HEK293 (cell line): ENCODE results near the gene RGS7.
A peak's percentile ranks its signal among the peaks of the same experiment; 100 is the strongest.

Source experiments
- CTCF ChIA-PET: fragments of 350-600 bp; formaldehyde crosslinking; extraction: SDS; loops from one replicate; lab custom pipeline; 2021; ENCODE audit warnings: antibody characterized with exemption; lab: Yijun Ruan, JAX
- POLR2A ChIA-PET: fragments of 300-600 bp; formaldehyde crosslinking; extraction: SDS; loops from one replicate; lab custom pipeline; 2020; ENCODE audit warnings: antibody characterized with exemption, inconsistent platforms; lab: Yijun Ruan, JAX
- H3K27ac ChIP-seq: fragments of 200-500 bp; sonication (Bioruptor generic); 2 replicates; pipeline ENCODE4 v1.5.1; 2014; ENCODE audit warnings: low read depth, low read length, control low read depth, inconsistent platforms; ENCODE audit errors: extremely low read depth
- H3K36me3 ChIP-seq, 2 experiments: fragments of 200-500 bp in 1 of 2; sonication (Bioruptor generic) in 1 of 2; 1 replicate in 1 of 2; 2 replicates in 1 of 2; pipeline ENCODE4 v1.5.1; 2014 to 2017; ENCODE audit warnings: inconsistent platforms in 2 of 2, low read length in 2 of 2; ENCODE audit not compliant: control insufficient read depth in 2 of 2, insufficient read depth in 1 of 2
- H3K4me1 ChIP-seq: fragments of 200-500 bp; sonication (Bioruptor generic); 2 replicates; pipeline ENCODE4 v1.5.1; 2014; ENCODE audit warnings: mild to moderate bottlenecking, low read length, inconsistent platforms; ENCODE audit not compliant: control insufficient read depth, insufficient read depth
- H3K4me3 ChIP-seq: 2 replicates; pipeline ENCODE4 v1.5.1; 2011; ENCODE audit warnings: low read depth, mild to moderate bottlenecking, control low read depth, low read length, moderate library complexity
- H3K9me3 ChIP-seq: fragments of 200-500 bp; sonication (Bioruptor generic); 2 replicates; pipeline ENCODE4 v1.5.1; 2014; ENCODE audit warnings: low read depth, low read length, inconsistent platforms; ENCODE audit not compliant: control insufficient read depth, insufficient read depth
- FEZF1 ChIP-seq: fragments of 450-650 bp; formaldehyde crosslinking; IDR thresholded peaks from 2 replicates; pipeline ENCODE4 v1.5.1; 2016; ENCODE audit warnings: missing biosample characterization, missing genetic modification characterization
- HIC1 ChIP-seq: fragments of 450-650 bp; formaldehyde crosslinking; IDR thresholded peaks from 2 replicates; pipeline ENCODE4 v1.5.1; 2016; ENCODE audit warnings: missing biosample characterization, missing genetic modification characterization
- INSM2 ChIP-seq: fragments of 450-650 bp; formaldehyde crosslinking; IDR thresholded peaks from 2 replicates; pipeline ENCODE4 v1.5.1; 2016; ENCODE audit warnings: missing biosample characterization, missing genetic modification characterization
- KLF16 ChIP-seq: fragments of 450-650 bp; formaldehyde crosslinking; IDR thresholded peaks from 2 replicates; pipeline ENCODE4 v1.5.1; 2017; ENCODE audit warnings: missing biosample characterization, missing genetic modification characterization
- OSR2 ChIP-seq: fragments of 450-650 bp; formaldehyde crosslinking; IDR thresholded peaks from 2 replicates; pipeline ENCODE4 v1.5.1; 2016; ENCODE audit warnings: missing biosample characterization, missing genetic modification characterization
- PRDM6 ChIP-seq: fragments of 450-650 bp; formaldehyde crosslinking; IDR thresholded peaks from 2 replicates; pipeline ENCODE4 v1.5.1; 2017; ENCODE audit warnings: missing biosample characterization, missing genetic modification characterization
- SP3 ChIP-seq: fragments of 450-650 bp; formaldehyde crosslinking; IDR thresholded peaks from 2 replicates; pipeline ENCODE4 v1.5.1; 2016; ENCODE audit warnings: missing biosample characterization, missing genetic modification characterization
- ZBTB17 ChIP-seq: fragments of 450-650 bp; formaldehyde crosslinking; IDR thresholded peaks from 2 replicates; pipeline ENCODE4 v1.5.1; 2016; ENCODE audit warnings: missing biosample characterization, missing genetic modification characterization
- ZBTB44 ChIP-seq: fragments of 450-650 bp; IDR thresholded peaks from 2 replicates; pipeline ENCODE4 v1.5.1; 2018; ENCODE audit warnings: missing biosample characterization, mild to moderate bottlenecking, missing genetic modification characterization
- ZBTB48 ChIP-seq: fragments of 450-650 bp; formaldehyde crosslinking; IDR thresholded peaks from 2 replicates; pipeline ENCODE4 v1.5.1; 2016; ENCODE audit warnings: missing biosample characterization, missing genetic modification characterization
- ZIC2 ChIP-seq: fragments of 450-650 bp; formaldehyde crosslinking; IDR thresholded peaks from 2 replicates; pipeline ENCODE4 v1.5.1; 2016; ENCODE audit warnings: missing biosample characterization, missing genetic modification characterization
- ZNF18 ChIP-seq: fragments of 450-650 bp; formaldehyde crosslinking; IDR thresholded peaks from 2 replicates; pipeline ENCODE4 v1.5.1; 2016; ENCODE audit warnings: missing biosample characterization, missing genetic modification characterization
- ZNF223 ChIP-seq: fragments of 450-650 bp; formaldehyde crosslinking; IDR thresholded peaks from 2 replicates; pipeline ENCODE4 v1.5.1; 2016; ENCODE audit warnings: missing biosample characterization, missing genetic modification characterization
- ZNF274 ChIP-seq, 2 experiments: fragments of 200-500 bp in 1 of 2; fragments of 450-650 bp in 1 of 2; sonication (Bioruptor generic) in 1 of 2; formaldehyde crosslinking in 1 of 2; IDR thresholded peaks; 2 replicates each; pipeline versions ENCODE4 v1.5.1 to v1.6.1; 2014 to 2016; ENCODE audit warnings: borderline replicate concordance in 1 of 2, inconsistent platforms in 1 of 2, low read length in 1 of 2, missing biosample characterization in 1 of 2, missing genetic modification characterization in 1 of 2
- ZNF501 ChIP-seq: fragments of 450-650 bp; formaldehyde crosslinking; IDR thresholded peaks from 2 replicates; pipeline ENCODE4 v1.5.1; 2016; ENCODE audit warnings: missing biosample characterization, missing genetic modification characterization
- ZNF510 ChIP-seq: fragments of 450-650 bp; formaldehyde crosslinking; IDR thresholded peaks from 2 replicates; pipeline ENCODE4 v1.5.1; 2018; ENCODE audit warnings: mild to moderate bottlenecking, missing genetic modification characterization, missing biosample characterization; ENCODE audit not compliant: insufficient replicate concordance
- ZNF514 ChIP-seq: fragments of 450-650 bp; formaldehyde crosslinking; IDR thresholded peaks from 2 replicates; pipeline ENCODE4 v1.5.1; 2016; ENCODE audit warnings: missing biosample characterization, missing genetic modification characterization
- ZNF560 ChIP-seq: fragments of 450-650 bp; formaldehyde crosslinking; IDR thresholded peaks from 2 replicates; pipeline ENCODE4 v1.5.1; 2017; ENCODE audit warnings: missing biosample characterization, missing genetic modification characterization, borderline replicate concordance
- ZNF561 ChIP-seq: fragments of 450-650 bp; IDR thresholded peaks from 2 replicates; pipeline ENCODE4 v1.5.1; 2018; ENCODE audit warnings: missing biosample characterization, missing genetic modification characterization, borderline replicate concordance
- ZNF610 ChIP-seq: fragments of 450-650 bp; formaldehyde crosslinking; IDR thresholded peaks from 2 replicates; pipeline ENCODE4 v1.5.1; 2016; ENCODE audit warnings: missing biosample characterization, missing genetic modification characterization, borderline replicate concordance
- ZNF639 ChIP-seq: fragments of 450-650 bp; formaldehyde crosslinking; IDR thresholded peaks from 2 replicates; pipeline ENCODE4 v1.5.1; 2016; ENCODE audit warnings: missing biosample characterization, missing genetic modification characterization
- ZNF664 ChIP-seq: fragments of 450-650 bp; formaldehyde crosslinking; IDR thresholded peaks from 2 replicates; pipeline ENCODE4 v1.5.1; 2016; ENCODE audit warnings: missing biosample characterization, missing genetic modification characterization
- ZNF777 ChIP-seq: fragments of 450-650 bp; formaldehyde crosslinking; IDR thresholded peaks from 2 replicates; pipeline ENCODE4 v1.5.1; 2017; ENCODE audit warnings: missing biosample characterization, missing genetic modification characterization, borderline replicate concordance
- ZSCAN5A ChIP-seq: fragments of 450-650 bp; formaldehyde crosslinking; IDR thresholded peaks from 2 replicates; pipeline ENCODE4 v1.5.1; 2016; ENCODE audit warnings: missing biosample characterization, missing genetic modification characterization

The RGS7 gene

GRCh38 chr1:241225741-241226140 is 131.3 kb downstream of the RGS7 start:
- Histone ChIP-seq H3K4me3 (no peak overlapping the region), H3K36me3 (no peaks in the 10 kb centered on the region), H3K4me1 (peaks cover 12% of the 10 kb centered on the region; the same call in 1 of the 2 replicates), H3K9me3 (no peaks in the 10 kb centered on the region), H3K27ac (no peak overlapping the region)
- ChIA-PET CTCF (interaction anchor here (0.8 to 0.9 kb wide), 2 partner anchors 11 to 44 kb away, joined by 3 read pairs; no protein-coding TSS in a partner anchor), POLR2A (no interaction called here)
- TF ChIP-seq ZIC2 (tag by site-specific recombination) (no peak), ZNF561 (tag by site-specific recombination) (peak; percentile 79), ZNF560 (tag by site-specific recombination) (no peak), INSM2 (no peak), ZNF514 (tag by site-specific recombination) (no peak), ZSCAN5A (tag by site-specific recombination) (no peak), ZNF664 (no peak), PRDM6 (peak; percentile 95), ZNF274 (IDR thresholded peaks at IDR 0.05; ENCODE audit: low read length) (no peak), ZNF274 (tag by site-specific recombination; IDR thresholded peaks at IDR 0.05; ENCODE audit: borderline replicate concordance) (no peak), ZNF223 (tag by site-specific recombination) (no peak), FEZF1 (tag by site-specific recombination) (peak; percentile 78; the same call in 1 of the 2 replicates), SP3 (tag by site-specific recombination) (no peak), ZNF18 (tag by site-specific recombination) (no peak), ZNF777 (no peak), ZBTB17 (tag by site-specific recombination) (0 out of 2 replicates have a peak, but pooled peaks have one; percentile 24), ZBTB48 (no peak), OSR2 (tag by site-specific recombination) (peak; percentile 47; the same call in 1 of the 2 replicates), HIC1 (tag by site-specific recombination) (no peak), ZNF639 (tag by site-specific recombination) (no peak), ZNF501 (no peak), ZBTB44 (peak; percentile 75), KLF16 (tag by site-specific recombination) (0 out of 2 replicates have a peak, but pooled peaks have one; percentile 20), ZNF610 (tag by site-specific recombination) (0 out of 2 replicates have a peak, but pooled peaks have one; percentile 39), ZNF510 (tag by site-specific recombination) (no peak)
